ENCODE results near the gene ZC3H7A.

GRCh38 chr16:11736903-11737302 is 60.2 kb downstream of the ZC3H7A start:
- no peak for TF ChIP-seq KDM1A (CRISPR knock-in tag; IDR thresholded peaks at IDR 0.05)
- no peak for TF ChIP-seq CREM (IDR thresholded peaks at IDR 0.05)
- no peak for TF ChIP-seq CREM (CRISPR knock-in tag; IDR thresholded peaks at IDR 0.05)
- TF ChIP-seq SNAPC4 (CRISPR knock-in tag; IDR thresholded peaks at IDR 0.05) = no peak
- TF ChIP-seq ZBTB7A (CRISPR knock-in tag; IDR thresholded peaks at IDR 0.05) = no peak
- TF ChIP-seq ETS1 (CRISPR knock-in tag; IDR thresholded peaks at IDR 0.05) = no peak
- no peak for TF ChIP-seq PRDM4 (CRISPR knock-in tag; IDR thresholded peaks at IDR 0.05; ENCODE audit: borderline replicate concordance)

Measured in HepG2 (cell line).